ENCODE measurements around the gene WSCD2. TPM values are rescaled to one million over a fixed set of nuclear protein-coding genes. Genes with fewer than 3 reads are reported as not detected.

The WSCD2 gene
- polyA plus RNA-seq, 3 donors: not detected

GRCh38 chr12:108254517-108255251 lies 125.6 kb downstream of the WSCD2 start:
- Mint-ChIP-seq H3K9me3 (peaks cover 0 to 6% (median 4%) of the 10 kb centered on the region in 7 donors), H3K4me1 (peaks cover 11% of the 10 kb centered on the region), H3K27me3 (ENCODE audit: low read depth in 3 of 3) (peaks cover 9 to 30% (median 12%) of the 10 kb centered on the region in 3 donors), H3K4me3 (no peak overlapping the region), H3K27ac (no peak overlapping the region), H3K36me3 (no peaks in the 10 kb centered on the region)
- 100% methylated on average over 6 of the region's 13 CpGs for WGBS (ENCODE audit: insufficient coverage)
- intact Hi-C loops (cut with micrococcal nuclease): no loop called here
- H3K9ac ChIP-seq (ENCODE audit: insufficient read depth, low read length, poor library complexity, severe bottlenecking): no peak overlapping the region
- peaks cover 5 to 7% of the 10 kb centered on the region in 2 donors for H3K4me1 ChIP-seq (ENCODE audit: control insufficient read depth in 1 of 2, insufficient read depth in 2 of 2, low read length in 2 of 2)
- no peaks in the 10 kb centered on the region for H3K36me3 ChIP-seq (replicated peaks in 1 of 2; ENCODE audit: control insufficient read depth in 1 of 2, insufficient read depth in 2 of 2, low read length in 2 of 2)
- H3K27me3 ChIP-seq (ENCODE audit: control insufficient read depth in 2 of 2, insufficient read depth in 2 of 2, low read length in 2 of 2): peaks cover 0 to 3% of the 10 kb centered on the region in 2 donors
- H3K79me2 ChIP-seq (ENCODE audit: insufficient read depth, low read length): no peaks in the 10 kb centered on the region
- DNase-seq: no peak
- no peak overlapping the region for H3K4me2 ChIP-seq (replicated peaks; ENCODE audit: extremely low read depth, low read length, poor library complexity, severe bottlenecking)
- no peak overlapping the region for H3K27ac ChIP-seq (ENCODE audit: low read depth in 1 of 2, low read length in 2 of 2)
- H2AFZ ChIP-seq (ENCODE audit: insufficient read depth, low read depth, low read length, poor library complexity, severe bottlenecking): no peak overlapping the region
- peaks cover 0 to 6% of the 10 kb centered on the region in 2 donors for H3K9me3 ChIP-seq (replicated peaks in 1 of 2; ENCODE audit: control insufficient read depth in 1 of 2, insufficient read depth in 1 of 2, low read length in 2 of 2)
- no peak overlapping the region for H3K4me3 ChIP-seq (replicated peaks in 1 of 3; ENCODE audit: low read depth in 2 of 3, low read length in 3 of 3)
- H4K20me1 ChIP-seq (ENCODE audit: insufficient read depth, low read length): no peaks in the 10 kb centered on the region
- no peak for TF ChIP-seq CTCF (IDR thresholded peaks at IDR 0.05)

GRCh38 chr12:108255252-108255602 lies 126.1 kb downstream of the WSCD2 start:
- Histone ChIP-seq H3K27me3 (ENCODE audit: control insufficient read depth in 2 of 2, insufficient read depth in 2 of 2, low read length in 2 of 2) (peaks cover 0 to 3% of the 10 kb centered on the region in 2 donors), H3K27ac (ENCODE audit: low read depth in 1 of 2, low read length in 2 of 2) (no peak overlapping the region), H3K36me3 (replicated peaks in 1 of 2; ENCODE audit: control insufficient read depth in 1 of 2, insufficient read depth in 2 of 2, low read length in 2 of 2) (no peaks in the 10 kb centered on the region), H2AFZ (ENCODE audit: insufficient read depth, low read depth, low read length, poor library complexity, severe bottlenecking) (no peak overlapping the region), H3K9ac (ENCODE audit: insufficient read depth, low read length, poor library complexity, severe bottlenecking) (no peak overlapping the region), H3K79me2 (ENCODE audit: insufficient read depth, low read length) (no peaks in the 10 kb centered on the region), H3K4me3 (replicated peaks in 1 of 3; ENCODE audit: low read depth in 2 of 3, low read length in 3 of 3) (no peak overlapping the region), H3K9me3 (replicated peaks in 1 of 2; ENCODE audit: control insufficient read depth in 1 of 2, insufficient read depth in 1 of 2, low read length in 2 of 2) (peaks cover 0 to 11% of the 10 kb centered on the region in 2 donors), H3K4me2 (replicated peaks; ENCODE audit: extremely low read depth, low read length, poor library complexity, severe bottlenecking) (no peak overlapping the region), H4K20me1 (ENCODE audit: insufficient read depth, low read length) (no peaks in the 10 kb centered on the region), H3K4me1 (ENCODE audit: control insufficient read depth in 1 of 2, insufficient read depth in 2 of 2, low read length in 2 of 2) (peaks cover 5 to 7% of the 10 kb centered on the region in 2 donors)
- no peak overlapping the region for H3K27ac Mint-ChIP-seq
- H3K27me3 Mint-ChIP-seq (ENCODE audit: low read depth in 3 of 3): peaks cover 7 to 30% (median 12%) of the 10 kb centered on the region in 3 donors
- DNase-seq: no peak
- no peak overlapping the region for H3K4me3 Mint-ChIP-seq
- intact Hi-C loops (cut with micrococcal nuclease): no loop called here
- TF ChIP-seq CTCF (IDR thresholded peaks at IDR 0.05): no peak
- no peaks in the 10 kb centered on the region for H3K36me3 Mint-ChIP-seq
- H3K9me3 Mint-ChIP-seq: peaks cover 5 to 11% (median 9%) of the 10 kb centered on the region in 7 donors
- H3K4me1 Mint-ChIP-seq: peaks cover 11% of the 10 kb centered on the region
- WGBS (ENCODE audit: insufficient coverage): 95% methylated on average over 2 of the region's 3 CpGs
